ENCODE data around the gene CADM1. TPM values are rescaled to one million over a fixed set of nuclear protein-coding genes. Genes with fewer than 3 reads are reported as not detected.

The CADM1 gene
- total and polyA plus RNA-seq, 4 donors: 13.0 to 40.6 (median 28.9) TPM

DNA sequence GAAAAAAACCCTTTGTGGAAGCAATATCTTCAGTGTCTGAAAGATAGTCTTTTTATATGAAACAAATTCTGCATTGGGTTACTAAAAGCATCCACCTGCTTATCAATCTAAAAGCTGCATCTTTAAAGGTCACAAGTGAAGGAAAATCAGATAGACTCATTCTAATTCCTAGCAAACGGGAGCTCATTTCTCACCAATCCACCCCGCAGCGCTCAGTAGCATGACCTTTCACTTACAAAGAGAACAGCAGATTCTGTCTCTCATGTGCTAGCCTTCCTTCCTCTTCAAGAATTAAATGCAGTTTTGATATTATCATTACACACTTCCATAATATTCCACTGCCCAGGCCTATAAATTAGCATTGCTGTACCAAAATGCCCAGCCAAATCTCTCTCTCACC, 212.9 kb downstream of the CADM1 start:
- TF ChIP-seq, protein P1, sequence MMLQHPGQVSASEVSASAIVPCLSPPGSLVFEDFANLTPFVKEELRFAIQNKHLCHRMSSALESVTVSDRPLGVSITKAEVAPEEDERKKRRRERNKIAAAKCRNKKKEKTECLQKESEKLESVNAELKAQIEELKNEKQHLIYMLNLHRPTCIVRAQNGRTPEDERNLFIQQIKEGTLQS (IDR thresholded peaks at IDR 0.05): no peak
- TF ChIP-seq, protein P2, sequence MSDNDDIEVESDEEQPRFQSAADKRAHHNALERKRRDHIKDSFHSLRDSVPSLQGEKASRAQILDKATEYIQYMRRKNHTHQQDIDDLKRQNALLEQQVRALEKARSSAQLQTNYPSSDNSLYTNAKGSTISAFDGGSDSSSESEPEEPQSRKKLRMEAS (IDR thresholded peaks at IDR 0.05): no peak
- TF ChIP-seq YY1 (IDR thresholded peaks at IDR 0.05) (no peak), FOXA2 (IDR thresholded peaks at IDR 0.05) (no peak), RAD21 (IDR thresholded peaks at IDR 0.05) (no peak), EGR1 (IDR thresholded peaks at IDR 0.05; ENCODE audit: low read depth in 2 of 2) (no peak), GABPA (IDR thresholded peaks at IDR 0.05 in 1 of 2, conservative IDR thresholded peaks at IDR 0.05 in 1 of 2) (no peak), FOXA1 (IDR thresholded peaks at IDR 0.05) (no peak), HNF4A (conservative IDR thresholded peaks at IDR 0.05) (no peak), JUND (IDR thresholded peaks at IDR 0.05) (no peak), NR2F2 (IDR thresholded peaks at IDR 0.05) (no peak), RXRA (IDR thresholded peaks at IDR 0.05) (no peak), TAF1 (conservative IDR thresholded peaks at IDR 0.05) (no peak), SP1 (IDR thresholded peaks at IDR 0.05) (no peak)
- TF ChIP-seq, protein P3, sequence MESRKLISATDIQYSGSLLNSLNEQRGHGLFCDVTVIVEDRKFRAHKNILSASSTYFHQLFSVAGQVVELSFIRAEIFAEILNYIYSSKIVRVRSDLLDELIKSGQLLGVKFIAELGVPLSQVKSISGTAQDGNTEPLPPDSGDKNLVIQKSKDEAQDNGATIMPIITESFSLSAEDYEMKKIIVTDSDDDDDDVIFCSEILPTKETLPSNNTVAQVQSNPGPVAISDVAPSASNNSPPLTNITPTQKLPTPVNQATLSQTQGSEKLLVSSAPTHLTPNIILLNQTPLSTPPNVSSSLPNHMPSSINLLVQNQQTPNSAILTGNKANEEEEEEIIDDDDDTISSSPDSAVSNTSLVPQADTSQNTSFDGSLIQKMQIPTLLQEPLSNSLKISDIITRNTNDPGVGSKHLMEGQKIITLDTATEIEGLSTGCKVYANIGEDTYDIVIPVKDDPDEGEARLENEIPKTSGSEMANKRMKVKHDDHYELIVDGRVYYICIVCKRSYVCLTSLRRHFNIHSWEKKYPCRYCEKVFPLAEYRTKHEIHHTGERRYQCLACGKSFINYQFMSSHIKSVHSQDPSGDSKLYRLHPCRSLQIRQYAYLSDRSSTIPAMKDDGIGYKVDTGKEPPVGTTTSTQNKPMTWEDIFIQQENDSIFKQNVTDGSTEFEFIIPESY (IDR thresholded peaks at IDR 0.05): no peak
- TF ChIP-seq, protein P4, sequence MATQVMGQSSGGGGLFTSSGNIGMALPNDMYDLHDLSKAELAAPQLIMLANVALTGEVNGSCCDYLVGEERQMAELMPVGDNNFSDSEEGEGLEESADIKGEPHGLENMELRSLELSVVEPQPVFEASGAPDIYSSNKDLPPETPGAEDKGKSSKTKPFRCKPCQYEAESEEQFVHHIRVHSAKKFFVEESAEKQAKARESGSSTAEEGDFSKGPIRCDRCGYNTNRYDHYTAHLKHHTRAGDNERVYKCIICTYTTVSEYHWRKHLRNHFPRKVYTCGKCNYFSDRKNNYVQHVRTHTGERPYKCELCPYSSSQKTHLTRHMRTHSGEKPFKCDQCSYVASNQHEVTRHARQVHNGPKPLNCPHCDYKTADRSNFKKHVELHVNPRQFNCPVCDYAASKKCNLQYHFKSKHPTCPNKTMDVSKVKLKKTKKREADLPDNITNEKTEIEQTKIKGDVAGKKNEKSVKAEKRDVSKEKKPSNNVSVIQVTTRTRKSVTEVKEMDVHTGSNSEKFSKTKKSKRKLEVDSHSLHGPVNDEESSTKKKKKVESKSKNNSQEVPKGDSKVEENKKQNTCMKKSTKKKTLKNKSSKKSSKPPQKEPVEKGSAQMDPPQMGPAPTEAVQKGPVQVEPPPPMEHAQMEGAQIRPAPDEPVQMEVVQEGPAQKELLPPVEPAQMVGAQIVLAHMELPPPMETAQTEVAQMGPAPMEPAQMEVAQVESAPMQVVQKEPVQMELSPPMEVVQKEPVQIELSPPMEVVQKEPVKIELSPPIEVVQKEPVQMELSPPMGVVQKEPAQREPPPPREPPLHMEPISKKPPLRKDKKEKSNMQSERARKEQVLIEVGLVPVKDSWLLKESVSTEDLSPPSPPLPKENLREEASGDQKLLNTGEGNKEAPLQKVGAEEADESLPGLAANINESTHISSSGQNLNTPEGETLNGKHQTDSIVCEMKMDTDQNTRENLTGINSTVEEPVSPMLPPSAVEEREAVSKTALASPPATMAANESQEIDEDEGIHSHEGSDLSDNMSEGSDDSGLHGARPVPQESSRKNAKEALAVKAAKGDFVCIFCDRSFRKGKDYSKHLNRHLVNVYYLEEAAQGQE (IDR thresholded peaks at IDR 0.05): no peak
- TF ChIP-seq, protein P5, sequence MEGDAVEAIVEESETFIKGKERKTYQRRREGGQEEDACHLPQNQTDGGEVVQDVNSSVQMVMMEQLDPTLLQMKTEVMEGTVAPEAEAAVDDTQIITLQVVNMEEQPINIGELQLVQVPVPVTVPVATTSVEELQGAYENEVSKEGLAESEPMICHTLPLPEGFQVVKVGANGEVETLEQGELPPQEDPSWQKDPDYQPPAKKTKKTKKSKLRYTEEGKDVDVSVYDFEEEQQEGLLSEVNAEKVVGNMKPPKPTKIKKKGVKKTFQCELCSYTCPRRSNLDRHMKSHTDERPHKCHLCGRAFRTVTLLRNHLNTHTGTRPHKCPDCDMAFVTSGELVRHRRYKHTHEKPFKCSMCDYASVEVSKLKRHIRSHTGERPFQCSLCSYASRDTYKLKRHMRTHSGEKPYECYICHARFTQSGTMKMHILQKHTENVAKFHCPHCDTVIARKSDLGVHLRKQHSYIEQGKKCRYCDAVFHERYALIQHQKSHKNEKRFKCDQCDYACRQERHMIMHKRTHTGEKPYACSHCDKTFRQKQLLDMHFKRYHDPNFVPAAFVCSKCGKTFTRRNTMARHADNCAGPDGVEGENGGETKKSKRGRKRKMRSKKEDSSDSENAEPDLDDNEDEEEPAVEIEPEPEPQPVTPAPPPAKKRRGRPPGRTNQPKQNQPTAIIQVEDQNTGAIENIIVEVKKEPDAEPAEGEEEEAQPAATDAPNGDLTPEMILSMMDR (IDR thresholded peaks at IDR 0.05; ENCODE audit: low read depth, low read length, missing input control): no peak
- WGBS: 88% methylated on average over 3 of the region's 3 CpGs
- Histone ChIP-seq H3K4me1 (ENCODE audit: control insufficient read depth in 4 of 4, insufficient read depth in 4 of 4, low read length in 3 of 4) (no peaks in the 10 kb centered on the region), H3K9ac (ENCODE audit: low read depth in 1 of 2, low read length in 2 of 2) (no peak overlapping the region), H3K9me3 (ENCODE audit: control insufficient read depth in 4 of 4, low read length in 3 of 4) (peaks cover 0 to 2% (median 0%) of the 10 kb centered on the region in 4 donors), H3K27me3 (ENCODE audit: control insufficient read depth in 4 of 4, insufficient read depth in 4 of 4, low read length in 3 of 4) (no peaks in the 10 kb centered on the region), H3K27ac (ENCODE audit: low read depth in 1 of 2, low read length in 2 of 2) (no peak overlapping the region), H3K36me3 (ENCODE audit: control insufficient read depth in 4 of 4, insufficient read depth in 3 of 4, low read depth in 1 of 4, low read length in 3 of 4) (no peaks in the 10 kb centered on the region), H3K4me3 (ENCODE audit: low read depth in 1 of 3, low read length in 3 of 3) (no peak overlapping the region)
- no peak for DNase-seq (ENCODE audit: low spot score)

Measured in liver (tissue), 9 donors.